WTC11 (cell line): ENCODE data around the gene MBOAT1. TPM values are rescaled to one million over a fixed set of nuclear protein-coding genes. Genes with fewer than 3 reads are reported as not detected.

ENCODE experiments used
- ATAC-seq: fragments of 200-7000 bp; cut with Tn5 transposase; 2 replicates; pipeline ENCODE4 v1.10.0; 2021; ENCODE audit warnings: mild to moderate bottlenecking, moderate library complexity
- CTCF ChIA-PET: fragments of 300-600 bp; sonication (Branson Sonifier 250); formaldehyde crosslinking; loops from one replicate; lab custom pipeline; 2021; ENCODE audit warnings: antibody characterized with exemption; lab: Charles Lee
- POLR2A ChIA-PET: fragments of 350-600 bp; sonication (Branson Sonifier 250); formaldehyde crosslinking; loops from one replicate; lab custom pipeline; 2021; ENCODE audit warnings: antibody characterized with exemption; lab: Charles Lee
- DNase-seq: peaks from one replicate; pipeline ENCODE4 v3.0.0; 2021; ENCODE audit warnings: low spot score
- H3K27ac Mint-ChIP-seq: 2 replicates; pipeline ENCODE4 v1.8.0; 2021; ENCODE audit warnings: mixed read lengths
- H3K27me3 Mint-ChIP-seq: 2 replicates; pipeline ENCODE4 v1.8.0; 2021; ENCODE audit warnings: low read depth, mild to moderate bottlenecking, moderate library complexity, mixed read lengths
- H3K36me3 Mint-ChIP-seq: 2 replicates; pipeline ENCODE4 v1.8.0; 2021; ENCODE audit warnings: mixed read lengths
- H3K4me1 Mint-ChIP-seq: 2 replicates; pipeline ENCODE4 v1.8.0; 2022; ENCODE audit warnings: mixed read lengths
- H3K4me3 Mint-ChIP-seq: 2 replicates; pipeline ENCODE4 v1.8.0; 2021; ENCODE audit warnings: mild to moderate bottlenecking, moderate library complexity, mixed read lengths
- H3K9me3 Mint-ChIP-seq: 2 replicates; pipeline ENCODE4 v1.8.0; 2021; ENCODE audit warnings: mixed read lengths
- GRHL2 ChIP-seq: fragments of 250-450 bp; sonication (Bioruptor Pico); IDR thresholded peaks from 2 replicates; pipeline ENCODE4 v1.8.0; 2022; ENCODE audit warnings: mild to moderate bottlenecking, moderate library complexity; ENCODE audit not compliant: insufficient replicate concordance, severe bottlenecking
- HMGA2 ChIP-seq: fragments of 250-450 bp; sonication (Bioruptor Pico); IDR thresholded peaks from 2 replicates; pipeline ENCODE4 v1.4.0; 2021; ENCODE audit warnings: mild to moderate bottlenecking, moderate library complexity
- KAT7 ChIP-seq: sonication (generic); formaldehyde crosslinking; IDR thresholded peaks from 2 replicates; pipeline ENCODE4 v1.8.1; 2023; ENCODE audit warnings: missing genetic modification reagents, mild to moderate bottlenecking, borderline replicate concordance
- NR1H2 ChIP-seq: sonication (generic); formaldehyde crosslinking; IDR thresholded peaks from 2 replicates; pipeline ENCODE4 v1.9.0; 2021; ENCODE audit warnings: mild to moderate bottlenecking, moderate library complexity, missing genetic modification reagents
- SOX15 ChIP-seq: fragments of 250-450 bp; sonication (Bioruptor Pico); IDR thresholded peaks from 2 replicates; pipeline ENCODE4 v1.9.0; 2021; ENCODE audit warnings: mild to moderate bottlenecking
- SP1 ChIP-seq: sonication (generic); formaldehyde crosslinking; conservative IDR thresholded peaks from 2 replicates; pipeline ENCODE4 v1.8.1; 2022; ENCODE audit warnings: missing genetic modification reagents
- TEAD4 ChIP-seq: sonication (generic); formaldehyde crosslinking; IDR thresholded peaks from 2 replicates; pipeline ENCODE4 v1.8.0; 2022; ENCODE audit warnings: mild to moderate bottlenecking, missing genetic modification reagents
- TP53 ChIP-seq: sonication (generic); formaldehyde crosslinking; IDR thresholded peaks from 2 replicates; pipeline ENCODE4 v1.8.1; 2023; ENCODE audit warnings: mild to moderate bottlenecking, missing genetic modification reagents
- total RNA-seq: library from RNA; stranded (reverse); gene quantifications from 3 replicates; pipeline ENCODE4 v1.2.3, GENCODE V29; 2021
- TF ChIP-seq, protein P1 (sequence below): fragments of 250-450 bp; sonication (Bioruptor Pico); IDR thresholded peaks from 2 replicates; pipeline ENCODE4 v1.8.0; 2021; ENCODE audit warnings: mild to moderate bottlenecking
- TF ChIP-seq, protein P2 (sequence below): sonication (generic); formaldehyde crosslinking; IDR thresholded peaks from 2 replicates; pipeline ENCODE4 v1.8.1; 2022; ENCODE audit warnings: mild to moderate bottlenecking, moderate library complexity, missing genetic modification reagents
- TF ChIP-seq, protein P3 (sequence below): fragments of 200-600 bp; IDR thresholded peaks from 2 replicates; pipeline ENCODE4 v1.8.0; 2022; ENCODE audit warnings: antibody characterized with exemption
- TF ChIP-seq, protein P4 (sequence below): sonication (generic); formaldehyde crosslinking; IDR thresholded peaks from 2 replicates; pipeline ENCODE4 v1.8.1; 2022; ENCODE audit warnings: mild to moderate bottlenecking, missing genetic modification reagents, moderate library complexity, borderline replicate concordance
- TF ChIP-seq, protein P5 (sequence below): sonication (generic); formaldehyde crosslinking; IDR thresholded peaks from 2 replicates; pipeline ENCODE4 v1.8.1; 2022; ENCODE audit warnings: low read depth, missing genetic modification reagents, borderline replicate concordance
- TF ChIP-seq, protein P6 (sequence below): sonication (generic); formaldehyde crosslinking; IDR thresholded peaks from 2 replicates; pipeline ENCODE4 v1.8.1; 2022; ENCODE audit warnings: missing genetic modification reagents, borderline replicate concordance
- TF ChIP-seq, protein P7 (sequence below): sonication (generic); formaldehyde crosslinking; IDR thresholded peaks from 2 replicates; pipeline ENCODE4 v1.8.0; 2022; ENCODE audit warnings: missing genetic modification reagents
- TF ChIP-seq, protein P8 (sequence below): fragments of 250-450 bp; sonication (Bioruptor Pico); IDR thresholded peaks from 2 replicates; pipeline ENCODE4 v2.1.2; 2022; ENCODE audit warnings: mild to moderate bottlenecking, moderate library complexity
- TF ChIP-seq, protein P9 (sequence below): fragments of 250-450 bp; sonication (Bioruptor Pico); IDR thresholded peaks from 2 replicates; pipeline ENCODE4 v1.9.0; 2021; ENCODE audit warnings: mild to moderate bottlenecking, borderline replicate concordance

The MBOAT1 gene
- total RNA-seq, 1 experiment from 2014 or later, result 22.9 TPM

DNA sequence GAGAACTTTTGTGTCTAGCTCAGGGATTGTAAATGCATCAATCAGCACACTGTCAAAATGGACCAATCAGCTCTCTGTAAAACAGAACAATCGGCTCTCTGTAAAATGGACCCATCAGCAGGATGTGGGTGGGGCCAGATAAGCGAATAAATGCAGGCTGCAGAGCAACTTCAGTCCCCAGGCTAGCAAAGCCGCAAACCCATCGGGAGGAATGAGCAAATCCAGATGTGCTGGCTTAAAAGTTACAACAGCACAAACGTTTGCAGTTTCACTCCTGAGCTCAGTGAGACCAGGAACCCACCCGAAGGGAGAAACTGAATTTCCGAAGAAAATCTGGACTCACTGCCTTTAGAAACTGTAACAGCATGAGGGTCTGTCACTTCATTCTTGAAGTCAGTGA is 21.9 kb upstream of the MBOAT1 start (continued):
- TF ChIP-seq, protein P1, sequence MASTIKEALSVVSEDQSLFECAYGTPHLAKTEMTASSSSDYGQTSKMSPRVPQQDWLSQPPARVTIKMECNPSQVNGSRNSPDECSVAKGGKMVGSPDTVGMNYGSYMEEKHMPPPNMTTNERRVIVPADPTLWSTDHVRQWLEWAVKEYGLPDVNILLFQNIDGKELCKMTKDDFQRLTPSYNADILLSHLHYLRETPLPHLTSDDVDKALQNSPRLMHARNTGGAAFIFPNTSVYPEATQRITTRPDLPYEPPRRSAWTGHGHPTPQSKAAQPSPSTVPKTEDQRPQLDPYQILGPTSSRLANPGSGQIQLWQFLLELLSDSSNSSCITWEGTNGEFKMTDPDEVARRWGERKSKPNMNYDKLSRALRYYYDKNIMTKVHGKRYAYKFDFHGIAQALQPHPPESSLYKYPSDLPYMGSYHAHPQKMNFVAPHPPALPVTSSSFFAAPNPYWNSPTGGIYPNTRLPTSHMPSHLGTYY (CRISPR knock-in tag), result no peak
- TF ChIP-seq, protein P2, sequence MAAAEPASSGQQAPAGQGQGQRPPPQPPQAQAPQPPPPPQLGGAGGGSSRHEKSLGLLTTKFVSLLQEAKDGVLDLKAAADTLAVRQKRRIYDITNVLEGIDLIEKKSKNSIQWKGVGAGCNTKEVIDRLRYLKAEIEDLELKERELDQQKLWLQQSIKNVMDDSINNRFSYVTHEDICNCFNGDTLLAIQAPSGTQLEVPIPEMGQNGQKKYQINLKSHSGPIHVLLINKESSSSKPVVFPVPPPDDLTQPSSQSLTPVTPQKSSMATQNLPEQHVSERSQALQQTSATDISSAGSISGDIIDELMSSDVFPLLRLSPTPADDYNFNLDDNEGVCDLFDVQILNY, result no peak
- TF ChIP-seq KAT7 (CRISPR knock-in tag) (no peak), SP1 (CRISPR knock-in tag) (no peak), NR1H2 (no peak), TEAD4 (no peak)
- TF ChIP-seq, protein P3, sequence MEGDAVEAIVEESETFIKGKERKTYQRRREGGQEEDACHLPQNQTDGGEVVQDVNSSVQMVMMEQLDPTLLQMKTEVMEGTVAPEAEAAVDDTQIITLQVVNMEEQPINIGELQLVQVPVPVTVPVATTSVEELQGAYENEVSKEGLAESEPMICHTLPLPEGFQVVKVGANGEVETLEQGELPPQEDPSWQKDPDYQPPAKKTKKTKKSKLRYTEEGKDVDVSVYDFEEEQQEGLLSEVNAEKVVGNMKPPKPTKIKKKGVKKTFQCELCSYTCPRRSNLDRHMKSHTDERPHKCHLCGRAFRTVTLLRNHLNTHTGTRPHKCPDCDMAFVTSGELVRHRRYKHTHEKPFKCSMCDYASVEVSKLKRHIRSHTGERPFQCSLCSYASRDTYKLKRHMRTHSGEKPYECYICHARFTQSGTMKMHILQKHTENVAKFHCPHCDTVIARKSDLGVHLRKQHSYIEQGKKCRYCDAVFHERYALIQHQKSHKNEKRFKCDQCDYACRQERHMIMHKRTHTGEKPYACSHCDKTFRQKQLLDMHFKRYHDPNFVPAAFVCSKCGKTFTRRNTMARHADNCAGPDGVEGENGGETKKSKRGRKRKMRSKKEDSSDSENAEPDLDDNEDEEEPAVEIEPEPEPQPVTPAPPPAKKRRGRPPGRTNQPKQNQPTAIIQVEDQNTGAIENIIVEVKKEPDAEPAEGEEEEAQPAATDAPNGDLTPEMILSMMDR, result no peak

DNA sequence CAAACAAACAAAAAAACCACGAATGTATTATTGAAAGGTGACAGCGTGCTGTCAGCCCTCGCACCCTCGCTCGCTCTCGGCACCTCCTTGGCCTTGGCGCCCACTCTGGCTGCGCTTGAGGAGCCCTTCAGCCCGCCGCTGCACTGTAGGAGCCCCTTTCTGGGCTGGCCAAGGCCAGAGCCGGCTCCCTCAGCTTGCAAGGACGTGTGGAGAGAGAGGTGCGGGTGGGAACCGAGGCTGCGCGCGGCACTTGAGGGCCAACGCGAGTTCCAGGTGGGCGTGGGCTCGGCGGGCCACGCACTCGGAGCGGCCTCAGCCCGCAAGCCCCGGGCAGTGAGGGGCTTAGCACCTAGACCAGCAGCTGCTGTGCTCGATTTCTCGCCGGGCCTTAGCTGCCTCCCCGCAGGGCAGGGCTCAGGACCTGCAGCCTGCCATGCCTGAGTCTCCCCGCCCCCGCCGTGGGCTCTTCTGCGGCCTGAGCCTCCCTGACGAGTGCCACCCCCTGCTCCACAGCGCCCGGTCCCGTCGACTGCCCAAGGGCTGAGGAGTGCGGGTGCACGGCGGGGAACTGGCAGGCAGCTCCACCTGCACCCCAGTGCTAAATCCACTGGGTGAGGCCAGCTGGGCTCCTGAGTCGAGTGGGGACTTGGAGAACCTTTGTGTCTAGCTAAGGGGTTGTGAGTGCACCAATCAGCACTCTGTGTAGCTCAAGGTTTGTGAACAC is 20.9 kb upstream of the MBOAT1 start:
- H3K4me1 Mint-ChIP-seq, result peaks cover 13% of the 10 kb centered on the region

More for the DNA sequence above, 20.9 kb upstream of the MBOAT1 start:
- peaks cover 10% of the 10 kb centered on the region for H3K9me3 Mint-ChIP-seq
- CTCF ChIA-PET, result interaction anchor here (0.7 to 1.2 kb wide), 2 partner anchors 9 to 107 kb away, joined by 3 to 5 read pairs; no protein-coding TSS in a partner anchor
- TF ChIP-seq, protein P4, sequence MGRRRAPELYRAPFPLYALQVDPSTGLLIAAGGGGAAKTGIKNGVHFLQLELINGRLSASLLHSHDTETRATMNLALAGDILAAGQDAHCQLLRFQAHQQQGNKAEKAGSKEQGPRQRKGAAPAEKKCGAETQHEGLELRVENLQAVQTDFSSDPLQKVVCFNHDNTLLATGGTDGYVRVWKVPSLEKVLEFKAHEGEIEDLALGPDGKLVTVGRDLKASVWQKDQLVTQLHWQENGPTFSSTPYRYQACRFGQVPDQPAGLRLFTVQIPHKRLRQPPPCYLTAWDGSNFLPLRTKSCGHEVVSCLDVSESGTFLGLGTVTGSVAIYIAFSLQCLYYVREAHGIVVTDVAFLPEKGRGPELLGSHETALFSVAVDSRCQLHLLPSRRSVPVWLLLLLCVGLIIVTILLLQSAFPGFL (CRISPR knock-in tag), result no peak
- TF ChIP-seq, protein P5, sequence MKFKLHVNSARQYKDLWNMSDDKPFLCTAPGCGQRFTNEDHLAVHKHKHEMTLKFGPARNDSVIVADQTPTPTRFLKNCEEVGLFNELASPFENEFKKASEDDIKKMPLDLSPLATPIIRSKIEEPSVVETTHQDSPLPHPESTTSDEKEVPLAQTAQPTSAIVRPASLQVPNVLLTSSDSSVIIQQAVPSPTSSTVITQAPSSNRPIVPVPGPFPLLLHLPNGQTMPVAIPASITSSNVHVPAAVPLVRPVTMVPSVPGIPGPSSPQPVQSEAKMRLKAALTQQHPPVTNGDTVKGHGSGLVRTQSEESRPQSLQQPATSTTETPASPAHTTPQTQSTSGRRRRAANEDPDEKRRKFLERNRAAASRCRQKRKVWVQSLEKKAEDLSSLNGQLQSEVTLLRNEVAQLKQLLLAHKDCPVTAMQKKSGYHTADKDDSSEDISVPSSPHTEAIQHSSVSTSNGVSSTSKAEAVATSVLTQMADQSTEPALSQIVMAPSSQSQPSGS (CRISPR knock-in tag), result no peak
- TF ChIP-seq, protein P6, sequence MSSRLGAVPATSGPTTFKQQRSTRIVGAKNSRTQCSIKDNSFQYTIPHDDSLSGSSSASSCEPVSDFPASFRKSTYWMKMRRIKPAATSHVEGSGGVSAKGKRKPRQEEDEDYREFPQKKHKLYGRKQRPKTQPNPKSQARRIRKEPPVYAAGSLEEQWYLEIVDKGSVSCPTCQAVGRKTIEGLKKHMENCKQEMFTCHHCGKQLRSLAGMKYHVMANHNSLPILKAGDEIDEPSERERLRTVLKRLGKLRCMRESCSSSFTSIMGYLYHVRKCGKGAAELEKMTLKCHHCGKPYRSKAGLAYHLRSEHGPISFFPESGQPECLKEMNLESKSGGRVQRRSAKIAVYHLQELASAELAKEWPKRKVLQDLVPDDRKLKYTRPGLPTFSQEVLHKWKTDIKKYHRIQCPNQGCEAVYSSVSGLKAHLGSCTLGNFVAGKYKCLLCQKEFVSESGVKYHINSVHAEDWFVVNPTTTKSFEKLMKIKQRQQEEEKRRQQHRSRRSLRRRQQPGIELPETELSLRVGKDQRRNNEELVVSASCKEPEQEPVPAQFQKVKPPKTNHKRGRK (CRISPR knock-in tag), result no peak
- TF ChIP-seq SOX15 (CRISPR knock-in tag) (no peak), GRHL2 (CRISPR knock-in tag) (no peak), HMGA2 (no peak), TP53 (CRISPR knock-in tag) (no peak)
- TF ChIP-seq, protein P7, sequence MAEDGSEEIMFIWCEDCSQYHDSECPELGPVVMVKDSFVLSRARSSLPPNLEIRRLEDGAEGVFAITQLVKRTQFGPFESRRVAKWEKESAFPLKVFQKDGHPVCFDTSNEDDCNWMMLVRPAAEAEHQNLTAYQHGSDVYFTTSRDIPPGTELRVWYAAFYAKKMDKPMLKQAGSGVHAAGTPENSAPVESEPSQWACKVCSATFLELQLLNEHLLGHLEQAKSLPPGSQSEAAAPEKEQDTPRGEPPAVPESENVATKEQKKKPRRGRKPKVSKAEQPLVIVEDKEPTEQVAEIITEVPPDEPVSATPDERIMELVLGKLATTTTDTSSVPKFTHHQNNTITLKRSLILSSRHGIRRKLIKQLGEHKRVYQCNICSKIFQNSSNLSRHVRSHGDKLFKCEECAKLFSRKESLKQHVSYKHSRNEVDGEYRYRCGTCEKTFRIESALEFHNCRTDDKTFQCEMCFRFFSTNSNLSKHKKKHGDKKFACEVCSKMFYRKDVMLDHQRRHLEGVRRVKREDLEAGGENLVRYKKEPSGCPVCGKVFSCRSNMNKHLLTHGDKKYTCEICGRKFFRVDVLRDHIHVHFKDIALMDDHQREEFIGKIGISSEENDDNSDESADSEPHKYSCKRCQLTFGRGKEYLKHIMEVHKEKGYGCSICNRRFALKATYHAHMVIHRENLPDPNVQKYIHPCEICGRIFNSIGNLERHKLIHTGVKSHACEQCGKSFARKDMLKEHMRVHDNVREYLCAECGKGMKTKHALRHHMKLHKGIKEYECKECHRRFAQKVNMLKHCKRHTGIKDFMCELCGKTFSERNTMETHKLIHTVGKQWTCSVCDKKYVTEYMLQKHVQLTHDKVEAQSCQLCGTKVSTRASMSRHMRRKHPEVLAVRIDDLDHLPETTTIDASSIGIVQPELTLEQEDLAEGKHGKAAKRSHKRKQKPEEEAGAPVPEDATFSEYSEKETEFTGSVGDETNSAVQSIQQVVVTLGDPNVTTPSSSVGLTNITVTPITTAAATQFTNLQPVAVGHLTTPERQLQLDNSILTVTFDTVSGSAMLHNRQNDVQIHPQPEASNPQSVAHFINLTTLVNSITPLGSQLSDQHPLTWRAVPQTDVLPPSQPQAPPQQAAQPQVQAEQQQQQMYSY (CRISPR knock-in tag), result no peak
- TF ChIP-seq, protein P8, sequence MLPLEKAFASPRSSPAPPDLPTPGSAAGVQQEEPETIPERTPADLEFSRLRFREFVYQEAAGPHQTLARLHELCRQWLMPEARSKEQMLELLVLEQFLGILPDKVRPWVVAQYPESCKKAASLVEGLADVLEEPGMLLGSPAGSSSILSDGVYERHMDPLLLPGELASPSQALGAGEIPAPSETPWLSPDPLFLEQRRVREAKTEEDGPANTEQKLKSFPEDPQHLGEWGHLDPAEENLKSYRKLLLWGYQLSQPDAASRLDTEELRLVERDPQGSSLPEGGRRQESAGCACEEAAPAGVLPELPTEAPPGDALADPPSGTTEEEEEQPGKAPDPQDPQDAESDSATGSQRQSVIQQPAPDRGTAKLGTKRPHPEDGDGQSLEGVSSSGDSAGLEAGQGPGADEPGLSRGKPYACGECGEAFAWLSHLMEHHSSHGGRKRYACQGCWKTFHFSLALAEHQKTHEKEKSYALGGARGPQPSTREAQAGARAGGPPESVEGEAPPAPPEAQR (CRISPR knock-in tag), result no peak
- TF ChIP-seq, protein P9, sequence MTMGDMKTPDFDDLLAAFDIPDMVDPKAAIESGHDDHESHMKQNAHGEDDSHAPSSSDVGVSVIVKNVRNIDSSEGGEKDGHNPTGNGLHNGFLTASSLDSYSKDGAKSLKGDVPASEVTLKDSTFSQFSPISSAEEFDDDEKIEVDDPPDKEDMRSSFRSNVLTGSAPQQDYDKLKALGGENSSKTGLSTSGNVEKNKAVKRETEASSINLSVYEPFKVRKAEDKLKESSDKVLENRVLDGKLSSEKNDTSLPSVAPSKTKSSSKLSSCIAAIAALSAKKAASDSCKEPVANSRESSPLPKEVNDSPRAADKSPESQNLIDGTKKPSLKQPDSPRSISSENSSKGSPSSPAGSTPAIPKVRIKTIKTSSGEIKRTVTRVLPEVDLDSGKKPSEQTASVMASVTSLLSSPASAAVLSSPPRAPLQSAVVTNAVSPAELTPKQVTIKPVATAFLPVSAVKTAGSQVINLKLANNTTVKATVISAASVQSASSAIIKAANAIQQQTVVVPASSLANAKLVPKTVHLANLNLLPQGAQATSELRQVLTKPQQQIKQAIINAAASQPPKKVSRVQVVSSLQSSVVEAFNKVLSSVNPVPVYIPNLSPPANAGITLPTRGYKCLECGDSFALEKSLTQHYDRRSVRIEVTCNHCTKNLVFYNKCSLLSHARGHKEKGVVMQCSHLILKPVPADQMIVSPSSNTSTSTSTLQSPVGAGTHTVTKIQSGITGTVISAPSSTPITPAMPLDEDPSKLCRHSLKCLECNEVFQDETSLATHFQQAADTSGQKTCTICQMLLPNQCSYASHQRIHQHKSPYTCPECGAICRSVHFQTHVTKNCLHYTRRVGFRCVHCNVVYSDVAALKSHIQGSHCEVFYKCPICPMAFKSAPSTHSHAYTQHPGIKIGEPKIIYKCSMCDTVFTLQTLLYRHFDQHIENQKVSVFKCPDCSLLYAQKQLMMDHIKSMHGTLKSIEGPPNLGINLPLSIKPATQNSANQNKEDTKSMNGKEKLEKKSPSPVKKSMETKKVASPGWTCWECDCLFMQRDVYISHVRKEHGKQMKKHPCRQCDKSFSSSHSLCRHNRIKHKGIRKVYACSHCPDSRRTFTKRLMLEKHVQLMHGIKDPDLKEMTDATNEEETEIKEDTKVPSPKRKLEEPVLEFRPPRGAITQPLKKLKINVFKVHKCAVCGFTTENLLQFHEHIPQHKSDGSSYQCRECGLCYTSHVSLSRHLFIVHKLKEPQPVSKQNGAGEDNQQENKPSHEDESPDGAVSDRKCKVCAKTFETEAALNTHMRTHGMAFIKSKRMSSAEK (CRISPR knock-in tag), result no peak
- H3K36me3 Mint-ChIP-seq, result no peaks in the 10 kb centered on the region
- POLR2A ChIA-PET, result no interaction called here
- no peak for ATAC-seq
- H3K27me3 Mint-ChIP-seq, result no peaks in the 10 kb centered on the region
- no peak overlapping the region for H3K4me3 Mint-ChIP-seq
- H3K27ac Mint-ChIP-seq, result no peak overlapping the region
- no peak for DNase-seq
